ENCODE results near the gene SHTN1. TPM values are rescaled to one million over a fixed set of nuclear protein-coding genes. Genes with fewer than 3 reads are reported as not detected.

The SHTN1 gene
- total and polyA plus RNA-seq, 8 donors: 7.4 to 49.1 (median 15.7) TPM

GRCh38 chr10:116836902-116837523 lies 168.0 kb downstream of the SHTN1 start:
- WGBS, 5 donors: 77 to 87% (median 84%) methylated on average over 8 of the region's 8 CpGs
- no peak overlapping the region for H3K4me3 ChIP-seq
- DNase-seq: no peak
- peaks cover 0 to 20% (median 4%) of the 10 kb centered on the region in 4 donors for H3K36me3 ChIP-seq
- no peak overlapping the region for H3K27ac ChIP-seq
- H3K4me1 ChIP-seq: no peaks in the 10 kb centered on the region
- no peak for TF ChIP-seq EP300 (IDR thresholded peaks at IDR 0.05)
- no peak for TF ChIP-seq CTCF (IDR thresholded peaks at IDR 0.05)
- TF ChIP-seq POLR2AphosphoS5 (IDR thresholded peaks at IDR 0.05): no peak
- TF ChIP-seq POLR2A (IDR thresholded peaks at IDR 0.05): no peak
- H3K27me3 ChIP-seq: no peaks in the 10 kb centered on the region
- no peaks in the 10 kb centered on the region for H3K9me3 ChIP-seq
- intact Hi-C loops (cut with DNase I; ENCODE audit: low total_unique reads): no loop called here

- H3K27ac ChIP-seq: no peak overlapping the region
- no peak for TF ChIP-seq POLR2A (IDR thresholded peaks at IDR 0.05)
- no peak for TF ChIP-seq POLR2AphosphoS5 (IDR thresholded peaks at IDR 0.05)
- TF ChIP-seq CTCF (IDR thresholded peaks at IDR 0.05): no peak
- no peak for TF ChIP-seq EP300 (IDR thresholded peaks at IDR 0.05)
- H3K27me3 ChIP-seq: no peaks in the 10 kb centered on the region
- WGBS, 5 donors: 67 to 83% (median 78%) methylated on average over 4 of the region's 4 CpGs
- intact Hi-C loops (cut with DNase I; ENCODE audit: low total_unique reads): no loop called here
- H3K9me3 ChIP-seq: no peaks in the 10 kb centered on the region
- no peak for DNase-seq
- H3K4me1 ChIP-seq: no peaks in the 10 kb centered on the region
- H3K4me3 ChIP-seq: no peak overlapping the region
- H3K36me3 ChIP-seq: peaks cover 0 to 24% (median 4%) of the 10 kb centered on the region in 4 donors
Measured at GRCh38 chr10:116836083-116836482, 168.9 kb downstream of the SHTN1 start.

- DNase-seq: no peak
- Histone ChIP-seq H3K9me3 (no peaks in the 10 kb centered on the region), H3K36me3 (peaks cover 0 to 28% (median 4%) of the 10 kb centered on the region in 4 donors), H3K27me3 (no peaks in the 10 kb centered on the region), H3K4me1 (no peaks in the 10 kb centered on the region), H3K4me3 (no peak overlapping the region), H3K27ac (no peak overlapping the region)
- TF ChIP-seq CTCF (IDR thresholded peaks at IDR 0.05) (no peak), POLR2AphosphoS5 (IDR thresholded peaks at IDR 0.05) (no peak), POLR2A (IDR thresholded peaks at IDR 0.05) (no peak), EP300 (IDR thresholded peaks at IDR 0.05) (no peak)
- intact Hi-C loops (cut with DNase I; ENCODE audit: low total_unique reads): no loop called here
- WGBS, 5 donors: 80 to 84% (median 81%) methylated on average over 7 of the region's 7 CpGs
Measured at GRCh38 chr10:116835658-116836057, 169.3 kb downstream of the SHTN1 start.

- H3K4me3 ChIP-seq: no peak overlapping the region
- WGBS, 5 donors: 76 to 82% (median 79%) methylated on average over 17 of the region's 17 CpGs
- TF ChIP-seq CTCF (IDR thresholded peaks at IDR 0.05): no peak
- TF ChIP-seq POLR2AphosphoS5 (IDR thresholded peaks at IDR 0.05): no peak
- no peaks in the 10 kb centered on the region for H3K9me3 ChIP-seq
- no peaks in the 10 kb centered on the region for H3K4me1 ChIP-seq
- no peak overlapping the region for H3K27ac ChIP-seq
- peaks cover 0 to 41% (median 4%) of the 10 kb centered on the region in 4 donors for H3K36me3 ChIP-seq
- no peaks in the 10 kb centered on the region for H3K27me3 ChIP-seq
- intact Hi-C loops (cut with DNase I; ENCODE audit: low total_unique reads): no loop called here
- no peak for DNase-seq
Measured at GRCh38 chr10:116833986-116834985, 170.7 kb downstream of the SHTN1 start.

Measured in stomach (tissue), 9 donors.